Measurements from ENCODE around the gene STON1. TPM values are rescaled to one million over a fixed set of nuclear protein-coding genes. Genes with fewer than 3 reads are reported as not detected.

Gene STON1
- total RNA-seq, 2 experiments from 2014 or later = 1.3 TPM

GRCh38 chr2:48558456-48558855 is 28.5 kb downstream of the STON1 start:
- no peaks in the 10 kb centered on the region for H3K36me3 ChIP-seq (ENCODE audit: insufficient read depth, low read length)
- ChIA-PET CTCF (no interaction called here), POLR2A (no interaction called here)
- Mint-ChIP-seq H3K27ac (no peak overlapping the region), H3K4me1 (ENCODE audit: low read depth) (no peaks in the 10 kb centered on the region), H3K9me3 (no peaks in the 10 kb centered on the region), H3K27me3 (no peaks in the 10 kb centered on the region), H3K4me3 (no peak overlapping the region), H3K36me3 (ENCODE audit: low read depth) (no peaks in the 10 kb centered on the region)
- H3K27ac ChIP-seq (ENCODE audit: low read depth in 1 of 2, low read length in 2 of 2) = no peak overlapping the region
- TF ChIP-seq, protein P1, sequence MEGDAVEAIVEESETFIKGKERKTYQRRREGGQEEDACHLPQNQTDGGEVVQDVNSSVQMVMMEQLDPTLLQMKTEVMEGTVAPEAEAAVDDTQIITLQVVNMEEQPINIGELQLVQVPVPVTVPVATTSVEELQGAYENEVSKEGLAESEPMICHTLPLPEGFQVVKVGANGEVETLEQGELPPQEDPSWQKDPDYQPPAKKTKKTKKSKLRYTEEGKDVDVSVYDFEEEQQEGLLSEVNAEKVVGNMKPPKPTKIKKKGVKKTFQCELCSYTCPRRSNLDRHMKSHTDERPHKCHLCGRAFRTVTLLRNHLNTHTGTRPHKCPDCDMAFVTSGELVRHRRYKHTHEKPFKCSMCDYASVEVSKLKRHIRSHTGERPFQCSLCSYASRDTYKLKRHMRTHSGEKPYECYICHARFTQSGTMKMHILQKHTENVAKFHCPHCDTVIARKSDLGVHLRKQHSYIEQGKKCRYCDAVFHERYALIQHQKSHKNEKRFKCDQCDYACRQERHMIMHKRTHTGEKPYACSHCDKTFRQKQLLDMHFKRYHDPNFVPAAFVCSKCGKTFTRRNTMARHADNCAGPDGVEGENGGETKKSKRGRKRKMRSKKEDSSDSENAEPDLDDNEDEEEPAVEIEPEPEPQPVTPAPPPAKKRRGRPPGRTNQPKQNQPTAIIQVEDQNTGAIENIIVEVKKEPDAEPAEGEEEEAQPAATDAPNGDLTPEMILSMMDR (IDR thresholded peaks at IDR 0.05) = no peak
- no peak overlapping the region for H3K4me3 ChIP-seq (ENCODE audit: low read length)
- no peaks in the 10 kb centered on the region for H3K9me3 ChIP-seq (ENCODE audit: control insufficient read depth in 1 of 2, insufficient read depth in 1 of 2, low read length in 2 of 2)
- no peak for DNase-seq
- no peak for ATAC-seq (ENCODE audit: poor library complexity)
- H3K27me3 ChIP-seq (ENCODE audit: control insufficient read depth in 1 of 2, insufficient read depth in 2 of 2, low read length in 2 of 2) = no peaks in the 10 kb centered on the region
- no peaks in the 10 kb centered on the region for H3K4me1 ChIP-seq (ENCODE audit: insufficient read depth, low read length)
- intact Hi-C loops (cut with DNase I, micrococcal nuclease) = no loop called here

- no peak overlapping the region for H3K27ac ChIP-seq (ENCODE audit: low read depth in 1 of 2, low read length in 2 of 2)
- no peak overlapping the region for H3K4me3 ChIP-seq (ENCODE audit: low read length)
- H3K36me3 Mint-ChIP-seq (ENCODE audit: low read depth) = no peaks in the 10 kb centered on the region
- no peaks in the 10 kb centered on the region for H3K9me3 ChIP-seq (ENCODE audit: control insufficient read depth in 1 of 2, insufficient read depth in 1 of 2, low read length in 2 of 2)
- ChIA-PET CTCF (no interaction called here), POLR2A (no interaction called here)
- H3K9me3 Mint-ChIP-seq = no peaks in the 10 kb centered on the region
- H3K27me3 ChIP-seq (ENCODE audit: control insufficient read depth in 1 of 2, insufficient read depth in 2 of 2, low read length in 2 of 2) = no peaks in the 10 kb centered on the region
- no peaks in the 10 kb centered on the region for H3K27me3 Mint-ChIP-seq
- H3K4me1 ChIP-seq (ENCODE audit: insufficient read depth, low read length) = no peaks in the 10 kb centered on the region
- H3K36me3 ChIP-seq (ENCODE audit: insufficient read depth, low read length) = no peaks in the 10 kb centered on the region
- no peaks in the 10 kb centered on the region for H3K4me1 Mint-ChIP-seq (ENCODE audit: low read depth)
- ATAC-seq (ENCODE audit: poor library complexity) (no peak), DNase-seq (no peak)
- no peak overlapping the region for H3K4me3 Mint-ChIP-seq
- intact Hi-C loops (cut with DNase I, micrococcal nuclease) = no loop called here
- TF ChIP-seq, protein P1 (IDR thresholded peaks at IDR 0.05) = no peak
- no peak overlapping the region for H3K27ac Mint-ChIP-seq
Measured at GRCh38 chr2:48560546-48561209, 30.7 kb downstream of the STON1 start.

- Mint-ChIP-seq H3K27me3 (no peaks in the 10 kb centered on the region), H3K36me3 (ENCODE audit: low read depth) (no peaks in the 10 kb centered on the region), H3K27ac (no peak overlapping the region), H3K4me1 (ENCODE audit: low read depth) (no peaks in the 10 kb centered on the region), H3K9me3 (no peaks in the 10 kb centered on the region), H3K4me3 (no peak overlapping the region)
- TF ChIP-seq, protein P1 (IDR thresholded peaks at IDR 0.05) = no peak
- Histone ChIP-seq H3K4me3 (ENCODE audit: low read length) (no peak overlapping the region), H3K9me3 (ENCODE audit: control insufficient read depth in 1 of 2, insufficient read depth in 1 of 2, low read length in 2 of 2) (no peaks in the 10 kb centered on the region), H3K36me3 (ENCODE audit: insufficient read depth, low read length) (no peaks in the 10 kb centered on the region), H3K4me1 (ENCODE audit: insufficient read depth, low read length) (no peaks in the 10 kb centered on the region), H3K27me3 (ENCODE audit: control insufficient read depth in 1 of 2, insufficient read depth in 2 of 2, low read length in 2 of 2) (no peaks in the 10 kb centered on the region), H3K27ac (ENCODE audit: low read depth in 1 of 2, low read length in 2 of 2) (no peak overlapping the region)
- ChIA-PET POLR2A (no interaction called here), CTCF (no interaction called here)
- no peak for ATAC-seq (ENCODE audit: poor library complexity)
- DNase-seq = no peak
- intact Hi-C loops (cut with DNase I, micrococcal nuclease) = no loop called here
Measured at GRCh38 chr2:48562281-48562680, 32.3 kb downstream of the STON1 start.
